PC-3 (cell line): Measurements from ENCODE around the gene BCL2L13.

Source experiments
- EZH2 ChIP-seq: fragments of 300-600 bp; sonication (generic); IDR thresholded peaks from one replicate; pipeline ENCODE4 v1.6.1; 2017; ENCODE audit warnings: antibody characterized with exemption, mild to moderate bottlenecking, low read length; ENCODE audit not compliant: unreplicated experiment
- EZH2phosphoT487 ChIP-seq: fragments of 300-600 bp; sonication (generic); IDR thresholded peaks from 2 replicates; pipeline ENCODE4 v1.6.1; 2018; ENCODE audit warnings: mild to moderate bottlenecking, antibody characterized with exemption, low read length, borderline replicate concordance
- TF ChIP-seq, protein P1 (sequence below): fragments of 300-600 bp; sonication (generic); conservative IDR thresholded peaks from 2 replicates; pipeline ENCODE4 v1.5.1; 2017; ENCODE audit warnings: antibody characterized with exemption, low read depth, mild to moderate bottlenecking, low read length

DNA sequence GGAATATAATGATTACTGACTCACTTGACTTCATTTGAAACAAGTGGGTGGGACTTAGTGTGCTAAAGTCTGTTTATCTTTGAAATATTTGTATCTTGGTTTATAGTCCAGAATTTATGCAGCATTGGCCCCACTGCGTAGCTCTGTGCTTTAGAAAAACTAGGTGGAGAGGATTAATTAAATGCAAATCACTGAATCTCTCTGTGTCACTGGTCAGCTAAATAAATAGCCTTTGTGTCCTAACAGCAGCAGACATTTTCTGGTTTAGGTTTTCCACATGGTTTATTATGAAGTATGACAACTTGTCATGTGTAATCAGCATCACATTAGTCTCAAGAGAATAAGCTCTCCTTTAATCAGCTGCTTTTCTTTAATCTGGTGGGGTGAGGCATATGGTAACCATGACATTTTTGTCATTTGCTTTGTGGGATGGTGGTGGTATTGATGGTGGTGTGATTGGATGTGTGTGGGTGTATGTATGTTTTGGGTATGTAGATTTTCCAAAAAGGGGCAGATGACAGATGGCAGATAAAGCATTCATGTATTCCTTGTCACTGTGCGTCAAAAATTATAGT is 33.9 kb downstream of the BCL2L13 start:
- TF ChIP-seq, protein P1, sequence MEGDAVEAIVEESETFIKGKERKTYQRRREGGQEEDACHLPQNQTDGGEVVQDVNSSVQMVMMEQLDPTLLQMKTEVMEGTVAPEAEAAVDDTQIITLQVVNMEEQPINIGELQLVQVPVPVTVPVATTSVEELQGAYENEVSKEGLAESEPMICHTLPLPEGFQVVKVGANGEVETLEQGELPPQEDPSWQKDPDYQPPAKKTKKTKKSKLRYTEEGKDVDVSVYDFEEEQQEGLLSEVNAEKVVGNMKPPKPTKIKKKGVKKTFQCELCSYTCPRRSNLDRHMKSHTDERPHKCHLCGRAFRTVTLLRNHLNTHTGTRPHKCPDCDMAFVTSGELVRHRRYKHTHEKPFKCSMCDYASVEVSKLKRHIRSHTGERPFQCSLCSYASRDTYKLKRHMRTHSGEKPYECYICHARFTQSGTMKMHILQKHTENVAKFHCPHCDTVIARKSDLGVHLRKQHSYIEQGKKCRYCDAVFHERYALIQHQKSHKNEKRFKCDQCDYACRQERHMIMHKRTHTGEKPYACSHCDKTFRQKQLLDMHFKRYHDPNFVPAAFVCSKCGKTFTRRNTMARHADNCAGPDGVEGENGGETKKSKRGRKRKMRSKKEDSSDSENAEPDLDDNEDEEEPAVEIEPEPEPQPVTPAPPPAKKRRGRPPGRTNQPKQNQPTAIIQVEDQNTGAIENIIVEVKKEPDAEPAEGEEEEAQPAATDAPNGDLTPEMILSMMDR = no peak
- TF ChIP-seq EZH2 = no peak
- TF ChIP-seq EZH2phosphoT487 = no peak
